Left lobe of liver (tissue), 2 donors: ENCODE data around the gene TRIM17. TPM values are rescaled to one million over a fixed set of nuclear protein-coding genes. Genes with fewer than 3 reads are reported as not detected.
A peak's percentile ranks its signal among the peaks of the same experiment; 100 is the strongest.

Experiments used
- ATAC-seq: fragments of 200-7000 bp; cut with Tn5 transposase; one replicate; pipeline ENCODE4 v1.9.1; 2020; ENCODE audit warnings: mild to moderate bottlenecking, moderate library complexity
- DNase-seq: peaks from one replicate; pipeline ENCODE4 v3.0.0-alpha.2; 2020; ENCODE audit warnings: low spot score
- total RNA-seq: library from RNA; stranded (reverse); gene quantifications from one replicate; pipeline ENCODE4 v1.2.1, GENCODE V29; 2021
- donor health status: DM: no; HTN: no; CAD: no; lungs with moderate emphysema.
- donor health status: DM: no; HTN: yes; CAD: no.

Gene TRIM17
- total RNA-seq, 1 donor from 2014 or later = not detected

GRCh38 chr1:228361314-228362140 is 55.1 kb downstream of the TRIM17 start:
- ATAC-seq (no peak), DNase-seq (no peak)

- DNase-seq (no peak), ATAC-seq (peak; percentile 49)
Observed at GRCh38 chr1:228360533-228361313, 55.9 kb downstream of the TRIM17 start.

- ATAC-seq = no peak
Observed at GRCh38 chr1:228359613-228360532, 56.8 kb downstream of the TRIM17 start.

GRCh38 chr1:228358764-228359612 is 57.7 kb downstream of the TRIM17 start:
- DNase-seq = no peak
- ATAC-seq = no peak

More at GRCh38 chr1:228359613-228360532, 56.8 kb downstream of the TRIM17 start:
- DNase-seq = no peak

- DNase-seq = no peak
Observed at GRCh38 chr1:228358039-228358763, 58.5 kb downstream of the TRIM17 start.

More at GRCh38 chr1:228358039-228358763, 58.5 kb downstream of the TRIM17 start:
- ATAC-seq = no peak

Other genes starting within 250 kb of the TRIM17 start
- gene OBSCN, start 208.8 kb downstream of the TRIM17 start, total RNA-seq = 3.1 TPM
- gene TRIM11, start 10.0 kb downstream of the TRIM17 start, total RNA-seq = 7.3 TPM
- 60.3 TPM for gene RNF187, start 70.5 kb upstream of the TRIM17 start, total RNA-seq